ENCODE results near the gene KCTD16.

KCTD16 gene

GRCh38 chr5:144370273-144370672 lies 199.6 kb downstream of the KCTD16 start:
- Histone ChIP-seq H3K36me3 (ENCODE audit: control insufficient read depth, insufficient read depth, low read length) (no peaks in the 10 kb centered on the region), H3K4me1 (ENCODE audit: control insufficient read depth, insufficient read depth, low read length) (no peaks in the 10 kb centered on the region), H3K27me3 (ENCODE audit: control insufficient read depth, insufficient read depth, low read length) (no peaks in the 10 kb centered on the region), H3K9ac (ENCODE audit: low read length) (no peak overlapping the region), H3K27ac (ENCODE audit: low read depth, low read length) (no peak overlapping the region), H3K4me3 (ENCODE audit: low read depth, low read length) (no peak overlapping the region), H3K9me3 (ENCODE audit: control insufficient read depth, insufficient read depth, low read depth, low read length) (no peaks in the 10 kb centered on the region)

- Histone ChIP-seq H3K9ac (ENCODE audit: low read length) (no peak overlapping the region), H3K4me1 (ENCODE audit: control insufficient read depth, insufficient read depth, low read length) (no peaks in the 10 kb centered on the region), H3K4me3 (ENCODE audit: low read depth, low read length) (no peak overlapping the region), H3K9me3 (ENCODE audit: control insufficient read depth, insufficient read depth, low read depth, low read length) (no peaks in the 10 kb centered on the region), H3K36me3 (ENCODE audit: control insufficient read depth, insufficient read depth, low read length) (no peaks in the 10 kb centered on the region), H3K27ac (ENCODE audit: low read depth, low read length) (no peak overlapping the region), H3K27me3 (ENCODE audit: control insufficient read depth, insufficient read depth, low read length) (no peaks in the 10 kb centered on the region)
Measured at GRCh38 chr5:144374637-144375036, 204.0 kb downstream of the KCTD16 start.

- Histone ChIP-seq H3K4me3 (ENCODE audit: low read depth, low read length) (no peak overlapping the region), H3K27ac (ENCODE audit: low read depth, low read length) (no peak overlapping the region), H3K36me3 (ENCODE audit: control insufficient read depth, insufficient read depth, low read length) (no peaks in the 10 kb centered on the region), H3K4me1 (ENCODE audit: control insufficient read depth, insufficient read depth, low read length) (no peaks in the 10 kb centered on the region), H3K9me3 (ENCODE audit: control insufficient read depth, insufficient read depth, low read depth, low read length) (0 out of 2 replicates have a peak, but pooled peaks cover 3% of the 10 kb centered on the region), H3K9ac (ENCODE audit: low read length) (no peak overlapping the region), H3K27me3 (ENCODE audit: control insufficient read depth, insufficient read depth, low read length) (no peaks in the 10 kb centered on the region)
Measured at GRCh38 chr5:144377207-144377606, 206.5 kb downstream of the KCTD16 start.

- H3K27me3 ChIP-seq (ENCODE audit: control insufficient read depth, insufficient read depth, low read length) = no peaks in the 10 kb centered on the region
- H3K4me1 ChIP-seq (ENCODE audit: control insufficient read depth, insufficient read depth, low read length) = no peaks in the 10 kb centered on the region
- no peaks in the 10 kb centered on the region for H3K36me3 ChIP-seq (ENCODE audit: control insufficient read depth, insufficient read depth, low read length)
- no peak overlapping the region for H3K4me3 ChIP-seq (ENCODE audit: low read depth, low read length)
- no peak overlapping the region for H3K9ac ChIP-seq (ENCODE audit: low read length)
- H3K27ac ChIP-seq (ENCODE audit: low read depth, low read length) = no peak overlapping the region
- H3K9me3 ChIP-seq (ENCODE audit: control insufficient read depth, insufficient read depth, low read depth, low read length) = 0 out of 2 replicates have a peak, but pooled peaks cover 3% of the 10 kb centered on the region
Measured at GRCh38 chr5:144378681-144379080, 208.0 kb downstream of the KCTD16 start.

- no peaks in the 10 kb centered on the region; the same call in 1 of the 2 replicates for H3K27me3 ChIP-seq (ENCODE audit: control insufficient read depth, insufficient read depth, low read length)
- H3K4me3 ChIP-seq (ENCODE audit: low read depth, low read length) = no peak overlapping the region
- H3K27ac ChIP-seq (ENCODE audit: low read depth, low read length) = no peak overlapping the region
- H3K4me1 ChIP-seq (ENCODE audit: control insufficient read depth, insufficient read depth, low read length) = no peaks in the 10 kb centered on the region
- H3K9ac ChIP-seq (ENCODE audit: low read length) = no peak overlapping the region
- no peaks in the 10 kb centered on the region for H3K36me3 ChIP-seq (ENCODE audit: control insufficient read depth, insufficient read depth, low read length)
- H3K9me3 ChIP-seq (ENCODE audit: control insufficient read depth, insufficient read depth, low read depth, low read length) = 0 out of 2 replicates have a peak, but pooled peaks cover 3% of the 10 kb centered on the region
Measured at GRCh38 chr5:144385597-144385996, 214.9 kb downstream of the KCTD16 start.

- Histone ChIP-seq H3K27ac (ENCODE audit: low read depth, low read length) (no peak overlapping the region), H3K4me1 (ENCODE audit: control insufficient read depth, insufficient read depth, low read length) (no peaks in the 10 kb centered on the region), H3K36me3 (ENCODE audit: control insufficient read depth, insufficient read depth, low read length) (no peaks in the 10 kb centered on the region), H3K9me3 (ENCODE audit: control insufficient read depth, insufficient read depth, low read depth, low read length) (0 out of 2 replicates have a peak, but pooled peaks cover 2% of the 10 kb centered on the region), H3K4me3 (ENCODE audit: low read depth, low read length) (no peak overlapping the region), H3K27me3 (ENCODE audit: control insufficient read depth, insufficient read depth, low read length) (no peaks in the 10 kb centered on the region; the same call in 1 of the 2 replicates), H3K9ac (ENCODE audit: low read length) (no peak overlapping the region)
Measured at GRCh38 chr5:144386315-144386714, 215.6 kb downstream of the KCTD16 start.

- H3K4me3 ChIP-seq (ENCODE audit: low read depth, low read length) = no peak overlapping the region
- H3K9ac ChIP-seq (ENCODE audit: low read length) = no peak overlapping the region
- H3K9me3 ChIP-seq (ENCODE audit: control insufficient read depth, insufficient read depth, low read depth, low read length) = no peaks in the 10 kb centered on the region
- H3K4me1 ChIP-seq (ENCODE audit: control insufficient read depth, insufficient read depth, low read length) = no peaks in the 10 kb centered on the region
- H3K27me3 ChIP-seq (ENCODE audit: control insufficient read depth, insufficient read depth, low read length) = no peaks in the 10 kb centered on the region; the same call in 1 of the 2 replicates
- H3K27ac ChIP-seq (ENCODE audit: low read depth, low read length) = no peak overlapping the region
- no peaks in the 10 kb centered on the region for H3K36me3 ChIP-seq (ENCODE audit: control insufficient read depth, insufficient read depth, low read length)
Measured at GRCh38 chr5:144390133-144390532, 219.5 kb downstream of the KCTD16 start.

GRCh38 chr5:144391044-144391443 lies 220.4 kb downstream of the KCTD16 start:
- Histone ChIP-seq H3K4me1 (ENCODE audit: control insufficient read depth, insufficient read depth, low read length) (no peaks in the 10 kb centered on the region), H3K36me3 (ENCODE audit: control insufficient read depth, insufficient read depth, low read length) (no peaks in the 10 kb centered on the region), H3K27me3 (ENCODE audit: control insufficient read depth, insufficient read depth, low read length) (no peaks in the 10 kb centered on the region; the same call in 1 of the 2 replicates), H3K9me3 (ENCODE audit: control insufficient read depth, insufficient read depth, low read depth, low read length) (no peaks in the 10 kb centered on the region), H3K27ac (ENCODE audit: low read depth, low read length) (no peak overlapping the region), H3K9ac (ENCODE audit: low read length) (no peak overlapping the region), H3K4me3 (ENCODE audit: low read depth, low read length) (no peak overlapping the region)

- H3K9ac ChIP-seq (ENCODE audit: low read length) = no peak overlapping the region
- no peaks in the 10 kb centered on the region for H3K4me1 ChIP-seq (ENCODE audit: control insufficient read depth, insufficient read depth, low read length)
- H3K27me3 ChIP-seq (ENCODE audit: control insufficient read depth, insufficient read depth, low read length) = no peaks in the 10 kb centered on the region; the same call in 1 of the 2 replicates
- H3K4me3 ChIP-seq (ENCODE audit: low read depth, low read length) = no peak overlapping the region
- H3K9me3 ChIP-seq (ENCODE audit: control insufficient read depth, insufficient read depth, low read depth, low read length) = no peaks in the 10 kb centered on the region
- H3K27ac ChIP-seq (ENCODE audit: low read depth, low read length) = no peak overlapping the region
- no peaks in the 10 kb centered on the region for H3K36me3 ChIP-seq (ENCODE audit: control insufficient read depth, insufficient read depth, low read length)
Measured at GRCh38 chr5:144393641-144394435, 223.2 kb downstream of the KCTD16 start.

GRCh38 chr5:144395704-144396103 lies 225.0 kb downstream of the KCTD16 start:
- H3K27me3 ChIP-seq (ENCODE audit: control insufficient read depth, insufficient read depth, low read length) = no peaks in the 10 kb centered on the region
- no peak overlapping the region for H3K9ac ChIP-seq (ENCODE audit: low read length)
- no peak overlapping the region for H3K27ac ChIP-seq (ENCODE audit: low read depth, low read length)
- H3K9me3 ChIP-seq (ENCODE audit: control insufficient read depth, insufficient read depth, low read depth, low read length) = no peaks in the 10 kb centered on the region
- no peaks in the 10 kb centered on the region for H3K4me1 ChIP-seq (ENCODE audit: control insufficient read depth, insufficient read depth, low read length)
- no peaks in the 10 kb centered on the region for H3K36me3 ChIP-seq (ENCODE audit: control insufficient read depth, insufficient read depth, low read length)
- H3K4me3 ChIP-seq (ENCODE audit: low read depth, low read length) = no peak overlapping the region

- Histone ChIP-seq H3K4me3 (ENCODE audit: low read depth, low read length) (no peak overlapping the region), H3K36me3 (ENCODE audit: control insufficient read depth, insufficient read depth, low read length) (no peaks in the 10 kb centered on the region), H3K27me3 (ENCODE audit: control insufficient read depth, insufficient read depth, low read length) (no peaks in the 10 kb centered on the region), H3K9ac (ENCODE audit: low read length) (no peak overlapping the region), H3K4me1 (ENCODE audit: control insufficient read depth, insufficient read depth, low read length) (no peaks in the 10 kb centered on the region), H3K9me3 (ENCODE audit: control insufficient read depth, insufficient read depth, low read depth, low read length) (no peaks in the 10 kb centered on the region), H3K27ac (ENCODE audit: low read depth, low read length) (no peak overlapping the region)
Measured at GRCh38 chr5:144403058-144403457, 232.4 kb downstream of the KCTD16 start.
